Measurements from ENCODE around the gene MRPL50.

The MRPL50 gene

GRCh38 chr9:101398068-101398929 lies at the start of gene MRPL50, which contains the start of gene ZNF189:
Gene MRPL50, minus strand, starts transcription at chr9:101398618. Its CDS starts 26 bp downstream, at chr9:101398592.
Gene ZNF189, plus strand, starts transcription at chr9:101398851. Its CDS starts 306 bp downstream, at chr9:101399157.
- peak; percentile 84 to 89 for DNase-seq (ENCODE audit: low read depth in 2 of 2)

GRCh38 chr9:101446732-101447131 lies 48.3 kb upstream of the MRPL50 start:
- DNase-seq (ENCODE audit: low read depth in 2 of 2): no peak

- DNase-seq (ENCODE audit: low read depth in 2 of 2): no peak
These were observed 47.1 kb upstream of the MRPL50 start for GRCh38 chr9:101445353-101446029.

GRCh38 chr9:101443364-101443771 lies 45.0 kb upstream of the MRPL50 start:
- no peak for DNase-seq (ENCODE audit: low read depth in 2 of 2)

GRCh38 chr9:101442736-101443135 lies 44.3 kb upstream of the MRPL50 start:
- no peak for DNase-seq (ENCODE audit: low read depth in 2 of 2)

GRCh38 chr9:101442318-101442717 lies 43.9 kb upstream of the MRPL50 start:
- no peak for DNase-seq (ENCODE audit: low read depth in 2 of 2)

GRCh38 chr9:101440714-101441230 lies 42.4 kb upstream of the MRPL50 start:
- no peak for DNase-seq (ENCODE audit: low read depth in 2 of 2)

GRCh38 chr9:101438523-101438922 lies 40.1 kb upstream of the MRPL50 start:
- DNase-seq (ENCODE audit: low read depth in 2 of 2): no peak

GRCh38 chr9:101437806-101438232 lies 39.4 kb upstream of the MRPL50 start:
- DNase-seq (ENCODE audit: low read depth in 2 of 2): no peak

- DNase-seq (ENCODE audit: low read depth in 2 of 2): no peak
These were observed 37.2 kb upstream of the MRPL50 start, which contains the start of gene ALDOB for GRCh38 chr9:101435601-101436079. Gene ALDOB, minus strand, starts transcription at chr9:101435774. Its CDS starts 4,887 bp downstream, at chr9:101430887.

- DNase-seq (ENCODE audit: low read depth in 2 of 2): no peak
These were observed 36.6 kb upstream of the MRPL50 start for GRCh38 chr9:101434998-101435397.

- DNase-seq (ENCODE audit: low read depth in 2 of 2): no peak
These were observed 34.8 kb upstream of the MRPL50 start for GRCh38 chr9:101433229-101433628.

- no peak for DNase-seq (ENCODE audit: low read depth in 2 of 2)
These were observed 34.3 kb upstream of the MRPL50 start for GRCh38 chr9:101432740-101433139.

- DNase-seq (ENCODE audit: low read depth in 2 of 2): no peak
These were observed 33.8 kb upstream of the MRPL50 start for GRCh38 chr9:101432171-101432570.

- no peak for DNase-seq (ENCODE audit: low read depth in 2 of 2)
These were observed 31.3 kb upstream of the MRPL50 start for GRCh38 chr9:101429736-101430135.

GRCh38 chr9:101428909-101429308 lies 30.5 kb upstream of the MRPL50 start:
- DNase-seq (ENCODE audit: low read depth in 2 of 2): no peak

GRCh38 chr9:101427957-101428655 lies 29.7 kb upstream of the MRPL50 start:
- DNase-seq (ENCODE audit: low read depth in 2 of 2): no peak

- no peak for DNase-seq (ENCODE audit: low read depth in 2 of 2)
These were observed 28.9 kb upstream of the MRPL50 start for GRCh38 chr9:101427358-101427757.

- DNase-seq (ENCODE audit: low read depth in 2 of 2): no peak
These were observed 23.2 kb upstream of the MRPL50 start for GRCh38 chr9:101421653-101422065.

GRCh38 chr9:101419863-101420262 lies 21.4 kb upstream of the MRPL50 start:
- no peak for DNase-seq (ENCODE audit: low read depth in 2 of 2)

- no peak for DNase-seq (ENCODE audit: low read depth in 2 of 2)
These were observed 20.4 kb upstream of the MRPL50 start for GRCh38 chr9:101418518-101419430.
